NCI-H2107 treated with DMSO at 0.1 percent for 48 hours (cell line): Measurements from ENCODE around the gene ZNRD2.
"Not testable (repeated sequence)": the region's sequence is repeated elsewhere in the genome, so short reads cannot be mapped to it uniquely, and the experiment has no call there.

Experiments used
- DNase-seq: peaks from one replicate; lab custom pipeline; 2025; ENCODE audit not compliant: unreplicated experiment; lab: John Stamatoyannopoulos, UW

Gene ZNRD2

GRCh38 chr11:65555693-65556231 lies 14.5 kb upstream of the ZNRD2 start:
- no peak for DNase-seq

- DNase-seq, result no peak
Measured at GRCh38 chr11:65556470-65557279, 13.6 kb upstream of the ZNRD2 start.

GRCh38 chr11:65557280-65558001 lies 12.8 kb upstream of the ZNRD2 start:
- no peak for DNase-seq

- DNase-seq, result no peak
Measured at GRCh38 chr11:65558002-65558929, 12.0 kb upstream of the ZNRD2 start, which contains the start of gene LTBP3. Gene LTBP3 (minus strand): TSS chr11:65558359. CDS start chr11:65557959, 400 bp downstream.

- no peak for DNase-seq
Measured at GRCh38 chr11:65558930-65559509, 11.3 kb upstream of the ZNRD2 start.

GRCh38 chr11:65559535-65559934 lies 10.7 kb upstream of the ZNRD2 start:
- DNase-seq, result no peak

- DNase-seq, result no peak
Measured at GRCh38 chr11:65559951-65560537, 10.2 kb upstream of the ZNRD2 start.

- no peak for DNase-seq
Measured at GRCh38 chr11:65560555-65561418, 9.5 kb upstream of the ZNRD2 start.

- no peak for DNase-seq
Measured at GRCh38 chr11:65562020-65562419, 8.3 kb upstream of the ZNRD2 start.

GRCh38 chr11:65562788-65563187 lies 7.5 kb upstream of the ZNRD2 start:
- DNase-seq, result no peak

- DNase-seq, result no peak
Measured at GRCh38 chr11:65563601-65564000, 6.7 kb upstream of the ZNRD2 start.

GRCh38 chr11:65564879-65565559 lies 5.3 kb upstream of the ZNRD2 start:
- DNase-seq, result not testable (repeated sequence)

GRCh38 chr11:65565624-65566453 lies 4.4 kb upstream of the ZNRD2 start:
- no peak for DNase-seq

GRCh38 chr11:65569164-65569972 lies 909 bp upstream of the ZNRD2 start:
- DNase-seq, result no peak

GRCh38 chr11:65571420-65571819 lies 1.1 kb downstream of the ZNRD2 start:
- DNase-seq, result no peak

- DNase-seq, result peak; percentile 35
Measured at GRCh38 chr11:65571940-65572339, 1.7 kb downstream of the ZNRD2 start.
